Endothelial cell of umbilical vein (primary cell): ENCODE measurements around the gene CPLX1.

Experiments used
- EZH2 ChIP-seq: IDR thresholded peaks from 2 replicates; pipeline ENCODE4 v1.6.1; 2012; ENCODE audit warnings: borderline replicate concordance, low read depth, mild to moderate bottlenecking, moderate library complexity, low read length, inconsistent platforms; ENCODE audit not compliant: severe bottlenecking
- FOS ChIP-seq: IDR thresholded peaks from 2 replicates; pipeline ENCODE4 v1.6.1; 2011; ENCODE audit warnings: mild to moderate bottlenecking, low read length, moderate library complexity, borderline replicate concordance; ENCODE audit not compliant: insufficient read depth
- GATA2 ChIP-seq: IDR thresholded peaks from 2 replicates; pipeline ENCODE4 v1.7.0; 2011; ENCODE audit warnings: low read depth, mild to moderate bottlenecking, moderate library complexity, mixed read lengths, low read length; ENCODE audit not compliant: insufficient read length, insufficient read depth
- JUN ChIP-seq: IDR thresholded peaks from 2 replicates; pipeline ENCODE4 v1.6.1; 2011; ENCODE audit warnings: borderline replicate concordance, low read depth; ENCODE audit not compliant: insufficient read length, insufficient read depth
- MYC ChIP-seq: IDR thresholded peaks from one replicate; pipeline ENCODE4 v1.6.1; 2011; ENCODE audit warnings: mild to moderate bottlenecking, low read depth, low read length
- POLR2A ChIP-seq: IDR thresholded peaks from 2 replicates; pipeline ENCODE4 v1.6.1; 2012; ENCODE audit warnings: low read depth, mild to moderate bottlenecking, control low read depth, low read length
- POLR2AphosphoS5 ChIP-seq: IDR thresholded peaks from 2 replicates; pipeline ENCODE4 v1.6.1; 2012; ENCODE audit warnings: low read depth, mild to moderate bottlenecking, control low read depth, low read length, moderate library complexity; ENCODE audit not compliant: insufficient read depth
- TF ChIP-seq, protein P1 (sequence below), 2 donors: IDR thresholded peaks; 1 replicate in 1 of 2; 2 replicates in 1 of 2; pipeline ENCODE4 v1.5.1; 2011; ENCODE audit warnings: low read length in 2 of 2, mild to moderate bottlenecking in 2 of 2, moderate library complexity in 2 of 2, control low read depth in 1 of 2, inconsistent platforms in 1 of 2, low read depth in 1 of 2; ENCODE audit not compliant: insufficient read depth in 1 of 2; ENCODE audit errors: extremely low read depth in 1 of 2
- TF ChIP-seq, protein P2 (sequence below): IDR thresholded peaks from 2 replicates; pipeline ENCODE4 v1.6.1; 2011; ENCODE audit not compliant: insufficient read depth, insufficient read length

DNA sequence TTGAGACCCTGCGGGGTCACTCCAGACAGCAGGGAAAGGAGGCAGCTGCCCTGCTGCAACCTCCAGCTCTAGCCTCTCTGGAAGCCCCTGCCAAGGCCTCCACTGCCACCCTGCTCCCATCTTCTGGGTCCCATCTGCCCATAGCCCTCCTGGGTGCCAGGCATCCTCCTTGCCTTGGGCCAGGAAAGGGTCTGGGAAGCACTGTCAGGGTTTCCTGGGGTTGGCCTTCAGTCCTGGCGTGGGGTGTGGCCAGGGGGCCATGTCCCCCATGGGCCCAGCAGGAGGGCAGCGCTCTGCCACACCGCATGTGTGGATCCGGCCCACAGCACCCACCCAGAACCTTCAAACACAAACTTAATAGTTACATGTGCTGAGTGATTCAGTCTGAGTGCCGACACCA lies 3.4 kb upstream of the CPLX1 start:
- TF ChIP-seq POLR2AphosphoS5: no peak
- TF ChIP-seq, protein P1, sequence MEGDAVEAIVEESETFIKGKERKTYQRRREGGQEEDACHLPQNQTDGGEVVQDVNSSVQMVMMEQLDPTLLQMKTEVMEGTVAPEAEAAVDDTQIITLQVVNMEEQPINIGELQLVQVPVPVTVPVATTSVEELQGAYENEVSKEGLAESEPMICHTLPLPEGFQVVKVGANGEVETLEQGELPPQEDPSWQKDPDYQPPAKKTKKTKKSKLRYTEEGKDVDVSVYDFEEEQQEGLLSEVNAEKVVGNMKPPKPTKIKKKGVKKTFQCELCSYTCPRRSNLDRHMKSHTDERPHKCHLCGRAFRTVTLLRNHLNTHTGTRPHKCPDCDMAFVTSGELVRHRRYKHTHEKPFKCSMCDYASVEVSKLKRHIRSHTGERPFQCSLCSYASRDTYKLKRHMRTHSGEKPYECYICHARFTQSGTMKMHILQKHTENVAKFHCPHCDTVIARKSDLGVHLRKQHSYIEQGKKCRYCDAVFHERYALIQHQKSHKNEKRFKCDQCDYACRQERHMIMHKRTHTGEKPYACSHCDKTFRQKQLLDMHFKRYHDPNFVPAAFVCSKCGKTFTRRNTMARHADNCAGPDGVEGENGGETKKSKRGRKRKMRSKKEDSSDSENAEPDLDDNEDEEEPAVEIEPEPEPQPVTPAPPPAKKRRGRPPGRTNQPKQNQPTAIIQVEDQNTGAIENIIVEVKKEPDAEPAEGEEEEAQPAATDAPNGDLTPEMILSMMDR (IDR thresholded peaks at IDR 0.05; ENCODE audit: extremely low read depth in 1 of 2, insufficient read depth in 1 of 2, low read depth in 1 of 2, low read length in 2 of 2): no peak
- TF ChIP-seq POLR2A: no peak
- TF ChIP-seq, protein P2, sequence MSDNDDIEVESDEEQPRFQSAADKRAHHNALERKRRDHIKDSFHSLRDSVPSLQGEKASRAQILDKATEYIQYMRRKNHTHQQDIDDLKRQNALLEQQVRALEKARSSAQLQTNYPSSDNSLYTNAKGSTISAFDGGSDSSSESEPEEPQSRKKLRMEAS: no peak
- TF ChIP-seq MYC: no peak
- TF ChIP-seq EZH2: no peak
- no peak for TF ChIP-seq FOS
- no peak for TF ChIP-seq JUN
- TF ChIP-seq GATA2: no peak
